GM19467 (cell line): Measurements from ENCODE around the gene KLHL25.

ENCODE experiments used
- ATAC-seq: cut with Tn5 transposase; IDR thresholded peaks from one replicate; pipeline ENCODE4 v1.9.1; 2021; ENCODE audit warnings: mild to moderate bottlenecking, moderate library complexity; ENCODE audit not compliant: unreplicated experiment

Gene KLHL25

DNA sequence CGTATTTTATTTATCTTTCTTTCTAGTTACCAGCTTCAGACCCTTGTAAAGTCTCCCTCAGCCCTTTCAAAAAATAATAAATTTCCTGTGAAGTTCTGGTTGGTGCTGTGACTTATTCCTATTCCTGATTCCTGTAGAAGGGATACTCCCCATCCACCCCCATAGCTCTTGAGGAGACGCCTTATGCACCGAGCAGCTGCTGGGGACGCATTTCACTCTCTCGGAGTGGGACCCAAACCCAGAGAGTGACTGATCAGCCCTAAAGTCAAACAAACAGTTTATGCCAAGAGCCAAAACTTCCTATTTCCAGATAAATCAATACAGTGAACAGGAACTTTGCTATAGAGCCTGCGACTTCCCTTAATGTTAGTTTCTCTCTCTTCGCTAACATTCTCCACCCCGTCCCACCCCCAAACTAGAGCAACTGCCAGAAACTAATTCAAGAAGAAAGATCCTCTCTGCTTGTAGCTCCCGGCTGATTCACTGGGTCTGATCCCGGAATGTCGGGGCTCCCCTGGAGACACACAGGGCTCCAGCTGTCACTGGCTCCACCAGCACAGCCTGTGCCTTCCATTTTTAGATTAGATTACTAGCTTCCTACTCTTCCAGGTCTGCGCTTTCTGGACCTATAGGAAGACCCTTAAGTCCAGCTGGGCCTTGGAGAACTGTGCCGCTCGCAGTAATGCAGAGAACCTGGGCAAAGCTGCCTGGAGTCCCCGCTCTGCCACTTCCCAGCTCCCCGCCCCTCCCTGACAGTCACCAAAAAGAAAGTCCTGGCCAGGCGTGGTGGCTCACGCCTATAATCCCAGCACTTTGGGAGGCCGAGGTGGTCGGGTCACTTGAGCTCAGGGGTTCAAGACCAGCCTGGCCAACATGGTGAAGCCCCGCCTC lies 45.2 kb downstream of the KLHL25 start:
- no peak for ATAC-seq

DNA sequence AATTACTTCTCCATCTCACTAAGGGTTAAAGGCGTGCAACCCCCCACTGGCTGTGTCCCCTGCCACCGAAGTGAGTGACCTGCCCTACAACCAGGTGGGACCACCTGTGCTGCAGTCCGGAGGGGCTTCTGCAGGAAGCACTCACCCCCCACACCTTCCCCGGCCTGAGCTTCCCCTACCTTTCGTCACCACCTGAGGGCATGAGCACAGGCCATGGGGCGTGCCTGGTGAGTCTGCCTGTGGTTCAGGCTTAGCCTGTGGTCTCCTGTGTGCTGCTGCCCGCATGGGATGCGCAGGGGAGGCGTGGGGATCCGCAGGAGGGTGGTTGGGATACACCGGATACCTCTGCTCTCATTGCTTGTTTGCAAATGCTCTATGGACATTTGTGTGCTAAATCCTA lies 46.0 kb downstream of the KLHL25 start:
- ATAC-seq = no peak

DNA sequence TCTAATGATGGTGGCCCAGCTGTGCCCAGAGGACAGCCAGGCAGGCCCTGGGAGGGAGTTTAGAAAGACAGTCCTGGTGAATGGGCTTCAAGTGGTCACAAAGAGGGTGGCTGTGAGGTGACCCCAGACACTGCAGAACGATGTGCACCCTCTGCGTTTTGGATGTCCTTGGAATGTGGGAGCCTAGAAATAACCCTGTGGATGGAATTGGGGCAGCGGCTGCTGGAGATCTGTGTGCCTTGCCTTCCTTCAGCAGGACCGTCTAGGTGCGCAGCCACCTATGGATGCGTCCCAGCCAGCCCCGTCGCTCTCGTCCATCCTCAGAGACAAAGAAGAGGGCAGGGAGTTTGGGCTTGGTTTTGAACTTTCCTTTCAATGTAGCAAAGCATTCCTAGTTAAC lies 46.5 kb downstream of the KLHL25 start:
- no peak for ATAC-seq

DNA sequence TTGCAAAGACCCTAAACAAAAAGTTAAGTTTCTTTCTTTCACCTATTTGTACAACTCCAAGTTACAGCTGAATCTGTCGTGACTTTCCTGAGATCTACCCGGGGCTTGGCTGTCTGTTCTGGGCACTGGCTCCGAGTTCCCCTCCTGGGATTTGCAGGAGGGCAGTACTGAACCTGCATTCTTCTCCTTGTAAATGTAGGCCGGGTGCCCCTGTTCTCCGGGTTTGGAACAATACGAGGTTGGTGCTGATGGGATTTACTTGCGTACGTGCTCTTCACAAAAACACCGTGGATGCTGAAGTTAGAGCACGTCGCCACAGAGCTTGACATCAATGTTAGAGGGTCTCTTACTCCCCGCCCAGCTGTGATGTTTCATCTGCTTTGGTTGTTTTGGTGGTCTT lies 48.1 kb downstream of the KLHL25 start:
- ATAC-seq = no peak

DNA sequence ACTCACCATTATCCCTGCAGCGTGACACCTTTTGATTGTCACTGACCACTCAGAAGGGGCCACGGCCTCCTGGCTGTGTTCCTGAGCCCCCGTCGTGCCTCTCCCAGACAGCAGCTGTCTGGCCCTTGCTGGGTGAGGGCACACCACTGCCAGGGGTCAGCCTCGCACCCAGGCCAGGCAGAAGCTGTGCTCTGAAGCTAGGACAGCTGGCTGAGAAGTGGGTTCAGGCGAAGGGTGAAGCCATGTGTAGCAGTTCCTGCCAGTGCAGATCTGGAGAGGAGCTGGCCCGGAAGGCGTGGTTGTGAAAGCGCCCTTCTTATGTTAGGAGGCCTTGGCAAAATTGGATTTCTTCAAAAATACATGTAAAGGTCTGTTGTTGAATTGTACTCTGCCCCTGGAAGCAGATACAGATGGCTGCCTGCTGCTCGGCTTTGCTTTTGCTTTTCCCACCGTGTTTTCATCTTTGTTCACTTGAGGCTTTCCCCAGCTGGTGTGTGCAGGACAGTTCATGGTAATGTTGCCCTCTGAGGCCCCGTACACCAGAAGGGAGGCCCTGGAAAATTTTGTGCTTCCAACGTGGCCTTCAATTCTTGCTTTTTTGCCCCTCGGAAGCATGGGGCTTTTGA lies 49.1 kb downstream of the KLHL25 start:
- no peak for ATAC-seq

DNA sequence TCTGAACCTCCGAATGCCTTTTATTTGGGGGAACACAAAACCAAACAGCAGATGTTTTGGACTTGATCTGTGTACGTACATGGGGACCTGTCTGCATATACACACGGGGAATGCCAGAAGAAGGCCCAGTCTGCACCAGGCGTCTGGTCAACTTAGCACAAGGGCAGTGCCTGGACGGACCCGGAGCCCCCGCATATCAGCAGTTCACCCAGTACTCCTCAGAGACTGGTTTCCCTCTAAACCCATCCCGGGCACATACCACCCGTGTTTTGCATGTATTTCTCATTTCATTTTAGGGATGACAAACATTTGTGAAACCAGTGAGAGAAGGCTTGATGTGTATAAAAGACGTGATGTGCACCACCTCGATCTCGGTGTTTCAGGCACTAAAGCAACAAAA lies 49.7 kb downstream of the KLHL25 start:
- ATAC-seq = no peak

- no peak for ATAC-seq
Measured at GRCh38 chr15:85744579-85744978, 50.1 kb downstream of the KLHL25 start.

GRCh38 chr15:85743392-85744055 lies 51.2 kb downstream of the KLHL25 start:
- no peak for ATAC-seq

- no peak for ATAC-seq
Measured at GRCh38 chr15:85742186-85742821, 52.4 kb downstream of the KLHL25 start.

GRCh38 chr15:85741662-85742061 lies 53.1 kb downstream of the KLHL25 start:
- ATAC-seq = no peak

DNA sequence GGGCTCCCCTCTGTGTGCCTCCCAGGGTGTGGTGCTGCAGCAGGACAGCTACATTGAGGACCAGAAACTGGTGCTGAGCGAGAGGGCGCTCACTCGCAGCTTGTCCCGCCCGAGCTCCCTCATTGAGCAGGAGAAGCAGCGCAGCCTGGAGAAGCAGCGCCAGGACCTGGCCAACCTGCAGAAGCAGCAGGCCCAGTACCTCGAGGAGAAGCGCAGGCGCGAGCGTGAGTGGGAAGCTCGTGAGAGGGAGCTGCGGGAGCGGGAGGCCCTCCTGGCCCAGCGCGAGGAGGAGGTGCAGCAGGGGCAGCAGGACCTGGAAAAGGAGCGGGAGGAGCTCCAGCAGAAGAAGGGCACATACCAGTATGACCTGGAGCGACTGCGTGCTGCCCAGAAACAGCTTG lies 53.7 kb downstream of the KLHL25 start:
- no peak for ATAC-seq

- no peak for ATAC-seq
Measured at GRCh38 chr15:85737061-85737460, 57.7 kb downstream of the KLHL25 start.

DNA sequence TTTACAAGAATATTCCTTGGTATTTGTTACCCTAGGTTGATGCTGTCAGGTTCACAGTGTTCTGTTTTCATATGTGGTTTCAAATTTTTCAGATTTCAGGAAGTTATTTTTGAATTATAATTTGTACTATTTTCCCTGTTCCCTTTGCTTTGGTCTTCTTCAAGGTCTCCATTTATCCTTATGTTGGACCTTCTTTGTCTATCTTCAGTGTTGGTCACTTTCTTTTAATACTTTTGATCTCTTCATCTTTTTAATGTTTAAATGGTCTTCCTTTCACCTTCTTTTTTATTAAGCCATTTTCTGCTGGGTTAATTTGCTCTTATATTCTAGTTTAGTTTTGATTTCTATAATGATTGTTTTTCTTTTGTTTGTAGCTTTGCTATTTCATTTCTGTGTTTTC lies 61.3 kb downstream of the KLHL25 start:
- ATAC-seq = no peak

DNA sequence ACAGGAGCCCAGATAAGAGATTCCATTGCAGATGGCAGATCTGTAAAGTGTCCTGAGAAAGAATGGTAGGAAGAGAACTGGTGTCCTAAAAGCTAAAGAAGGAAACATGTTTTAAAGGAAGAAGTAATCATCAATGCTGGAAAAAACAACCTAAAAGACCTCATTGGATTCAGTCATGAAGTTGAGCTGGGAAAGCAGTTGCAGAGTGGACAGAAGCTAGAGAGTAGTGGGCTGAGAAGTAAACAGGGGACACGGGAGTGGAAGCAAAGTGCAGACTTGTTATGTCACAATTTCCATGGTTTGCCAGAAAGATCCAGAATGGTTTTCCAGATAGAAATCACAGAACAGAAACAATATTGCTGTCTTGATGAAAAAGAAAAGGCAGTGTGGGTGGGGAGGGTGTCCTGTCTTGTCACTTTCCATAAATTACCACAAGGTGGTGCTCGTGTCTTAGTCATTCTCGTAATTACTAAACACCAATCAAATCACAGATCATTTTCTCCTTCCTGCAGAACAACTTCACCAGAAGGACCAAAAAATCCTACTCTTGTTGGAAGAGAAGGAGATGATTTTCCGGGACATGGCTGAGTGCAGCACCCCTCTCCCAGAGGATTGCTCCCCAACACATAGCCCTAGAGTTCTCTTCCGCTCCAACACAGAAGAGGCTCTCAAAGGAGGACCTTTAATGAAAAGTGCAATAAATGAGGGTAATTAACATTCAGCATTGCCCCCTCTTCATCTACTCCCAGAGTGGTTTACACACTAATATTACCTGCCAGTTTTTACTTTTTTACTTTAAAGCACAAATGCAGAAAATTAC lies 64.5 kb downstream of the KLHL25 start:
- ATAC-seq = peak; percentile 68

GRCh38 chr15:85727068-85727467 lies 67.7 kb downstream of the KLHL25 start:
- ATAC-seq = no peak

DNA sequence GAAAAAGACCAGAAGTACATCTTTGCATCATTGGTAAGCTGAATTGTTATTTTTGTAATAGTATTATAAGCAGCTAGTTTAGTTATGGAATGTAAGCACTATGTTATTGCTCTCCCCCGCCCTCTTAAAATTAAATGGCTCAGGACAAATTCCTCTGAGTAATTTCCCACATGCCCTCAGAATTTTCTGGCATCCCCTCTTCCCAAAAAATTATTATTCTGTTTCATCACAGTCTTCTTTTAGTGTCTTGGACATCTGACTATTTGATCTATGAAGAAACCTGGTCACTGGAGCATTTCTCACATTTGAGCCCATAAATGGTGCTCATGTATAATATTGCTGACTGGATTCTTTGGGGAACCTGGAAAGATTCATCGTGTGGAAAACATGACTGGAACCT lies 68.3 kb downstream of the KLHL25 start:
- no peak for ATAC-seq

DNA sequence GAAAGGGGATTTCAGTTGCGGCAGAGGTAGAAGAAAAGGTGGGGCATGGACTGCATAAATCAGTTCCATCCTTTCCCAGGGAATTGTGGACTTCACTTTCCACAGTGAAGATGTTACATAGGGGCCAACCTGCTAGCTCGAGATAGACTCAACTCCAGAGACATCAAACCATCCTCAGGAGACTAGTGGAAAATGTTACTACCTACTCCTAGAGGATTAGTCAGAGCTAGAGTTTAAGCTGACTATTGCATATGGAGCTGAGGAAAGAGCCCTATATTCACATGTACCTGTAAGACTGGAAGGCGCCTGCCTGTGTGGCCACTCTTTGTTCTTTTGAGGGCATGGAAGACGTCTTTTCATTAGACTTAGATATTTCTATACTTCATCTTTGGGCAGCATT lies 69.2 kb downstream of the KLHL25 start:
- ATAC-seq = no peak

- no peak for ATAC-seq
Measured at GRCh38 chr15:85725019-85725418, 69.7 kb downstream of the KLHL25 start.

DNA sequence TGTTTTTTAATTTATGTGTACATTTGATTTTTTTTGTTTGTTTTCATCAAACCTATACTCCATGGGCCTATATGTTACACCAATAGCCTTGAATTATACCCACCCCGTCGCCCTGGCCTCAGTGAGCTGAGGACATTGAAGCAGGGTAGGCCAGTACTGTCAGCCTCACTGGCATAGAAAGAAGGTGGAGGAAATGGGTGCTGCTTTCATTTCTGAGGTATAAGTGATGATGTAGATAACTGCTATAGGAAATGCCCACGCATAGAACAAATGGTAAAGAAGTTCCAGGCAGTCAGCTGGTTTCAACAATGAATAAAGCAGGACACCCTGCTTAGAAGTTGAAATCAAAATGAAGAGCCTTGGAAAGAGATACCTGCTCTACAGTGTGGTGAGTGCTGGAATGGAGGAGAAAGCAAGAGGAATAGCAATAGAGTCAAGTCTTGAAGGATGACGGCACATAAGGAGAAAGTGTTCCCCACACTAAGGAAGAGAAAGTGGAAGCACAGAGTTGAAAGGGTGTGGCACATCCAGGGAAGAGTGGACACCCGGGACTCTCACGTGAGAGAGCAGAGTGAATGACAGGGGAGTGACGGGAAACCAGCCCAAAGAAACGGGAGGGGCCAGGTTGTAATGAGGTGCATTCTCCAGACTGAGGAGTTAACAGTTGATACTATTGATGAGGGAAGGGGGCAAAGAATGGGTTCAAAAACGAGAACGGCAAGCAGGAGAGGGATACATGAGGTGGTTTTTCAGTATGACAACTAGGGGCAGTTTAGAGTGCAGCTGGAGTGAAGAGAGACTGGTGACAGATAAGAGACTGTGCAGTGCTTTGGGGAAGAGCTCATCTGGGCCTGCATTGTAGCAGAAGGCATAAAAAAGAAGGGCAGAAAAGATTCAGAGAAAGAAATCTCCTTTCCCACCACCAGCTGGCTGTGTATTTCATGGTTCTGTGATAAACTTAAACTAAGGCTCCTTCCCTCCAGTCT lies 70.5 kb downstream of the KLHL25 start:
- no peak for ATAC-seq
